ENCODE results near the gene LAMC3. TPM values are rescaled to one million over a fixed set of nuclear protein-coding genes. Genes with fewer than 3 reads are reported as not detected.
"Not testable (repeated sequence)": the region's sequence is repeated elsewhere in the genome, so short reads cannot be mapped to it uniquely, and the experiment has no call there.

The LAMC3 gene
- total RNA-seq, 1 experiment from 2014 or later = not detected

DNA sequence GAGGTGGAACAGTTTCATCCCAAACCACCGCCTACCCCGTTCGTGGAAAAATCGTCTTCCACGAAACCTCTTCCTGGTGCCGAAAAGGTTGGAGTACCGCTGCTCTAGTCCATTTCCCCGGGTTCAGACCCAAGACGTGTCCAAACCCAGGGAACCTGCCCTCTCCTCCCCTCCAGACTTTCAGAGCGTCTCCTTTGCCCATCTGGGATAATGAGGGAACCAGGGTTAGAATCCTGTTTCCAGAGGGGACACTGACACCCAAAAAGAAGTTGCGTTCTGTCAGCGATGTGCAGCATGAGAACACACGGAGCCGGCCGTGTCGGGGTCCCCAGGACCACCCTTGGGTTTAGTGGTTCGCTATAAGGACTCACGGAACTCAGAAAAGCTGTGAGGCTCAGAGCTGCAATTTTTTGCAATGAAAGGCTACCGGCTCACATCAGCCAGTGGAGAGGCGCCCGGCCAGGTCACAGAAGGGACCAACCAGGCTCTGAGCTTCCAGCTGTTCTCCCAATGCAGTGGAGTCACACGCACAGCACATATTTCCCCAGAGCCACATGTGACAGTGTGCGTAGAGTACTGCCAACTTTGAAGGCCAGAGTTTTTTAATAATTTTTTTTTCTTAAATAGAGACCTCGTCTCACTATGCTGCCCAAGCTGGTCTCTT lies 19.4 kb downstream of the LAMC3 start:
- DNase-seq (ENCODE audit: low read depth) = no peak

GRCh38 chr9:131028931-131029573 lies 20.1 kb downstream of the LAMC3 start:
- DNase-seq (ENCODE audit: low read depth) = no peak

DNA sequence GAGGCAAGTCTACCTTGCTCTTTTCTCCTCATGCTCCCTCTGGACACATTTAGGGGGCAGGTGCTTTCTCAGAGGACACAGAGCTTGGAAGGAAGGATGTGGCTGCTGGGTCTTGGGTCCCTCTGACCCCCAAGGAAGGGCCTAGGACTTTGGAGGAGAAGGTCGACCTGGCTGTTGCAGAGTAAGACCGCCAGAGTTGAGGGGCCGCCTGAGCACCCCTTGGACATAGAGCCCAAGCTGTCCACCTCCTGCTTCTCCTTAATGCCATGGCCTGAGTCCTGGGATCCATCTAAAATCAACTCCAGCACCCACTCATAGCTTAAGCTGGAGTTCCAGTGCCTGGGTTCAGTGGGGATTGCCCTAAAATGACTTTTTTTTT lies 20.6 kb downstream of the LAMC3 start:
- DNase-seq (ENCODE audit: low read depth) = no peak

DNA sequence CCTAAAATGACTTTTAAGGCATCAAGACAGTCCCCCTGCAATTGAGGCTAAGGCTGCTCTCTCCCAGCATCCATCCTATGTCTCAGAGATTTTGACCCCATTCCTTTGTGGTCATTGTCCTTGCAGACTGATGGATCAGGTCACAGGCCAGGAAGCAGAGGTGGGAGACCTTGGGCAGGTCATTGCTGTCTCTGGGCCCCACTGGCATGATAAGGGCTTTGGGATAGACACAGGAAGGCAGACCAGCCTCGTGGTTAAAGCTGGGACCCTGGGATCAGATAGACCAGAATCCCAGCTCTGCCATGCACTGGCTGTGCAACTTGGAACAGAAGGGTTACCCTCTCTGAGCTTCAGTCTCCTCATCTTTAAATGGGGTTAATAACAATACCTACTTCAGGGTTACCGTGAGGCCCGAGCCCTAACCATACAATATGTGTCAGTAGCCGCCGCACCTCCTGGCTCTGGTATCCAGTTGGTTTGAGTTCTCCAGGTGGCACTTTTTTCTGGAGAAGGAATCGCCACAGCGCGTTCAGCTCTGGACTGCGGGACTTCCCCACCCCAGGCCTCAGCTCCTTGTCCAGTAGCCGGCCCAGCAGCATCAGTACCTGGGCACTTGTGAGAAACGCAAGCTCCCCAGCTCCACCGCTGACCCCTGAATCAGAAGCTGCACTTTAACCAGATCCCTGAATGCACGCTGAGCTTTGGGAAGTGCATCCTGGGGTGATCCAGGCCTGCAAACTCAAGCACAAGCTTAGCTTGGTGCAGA lies 21.4 kb downstream of the LAMC3 start:
- DNase-seq (ENCODE audit: low read depth) = no peak

DNA sequence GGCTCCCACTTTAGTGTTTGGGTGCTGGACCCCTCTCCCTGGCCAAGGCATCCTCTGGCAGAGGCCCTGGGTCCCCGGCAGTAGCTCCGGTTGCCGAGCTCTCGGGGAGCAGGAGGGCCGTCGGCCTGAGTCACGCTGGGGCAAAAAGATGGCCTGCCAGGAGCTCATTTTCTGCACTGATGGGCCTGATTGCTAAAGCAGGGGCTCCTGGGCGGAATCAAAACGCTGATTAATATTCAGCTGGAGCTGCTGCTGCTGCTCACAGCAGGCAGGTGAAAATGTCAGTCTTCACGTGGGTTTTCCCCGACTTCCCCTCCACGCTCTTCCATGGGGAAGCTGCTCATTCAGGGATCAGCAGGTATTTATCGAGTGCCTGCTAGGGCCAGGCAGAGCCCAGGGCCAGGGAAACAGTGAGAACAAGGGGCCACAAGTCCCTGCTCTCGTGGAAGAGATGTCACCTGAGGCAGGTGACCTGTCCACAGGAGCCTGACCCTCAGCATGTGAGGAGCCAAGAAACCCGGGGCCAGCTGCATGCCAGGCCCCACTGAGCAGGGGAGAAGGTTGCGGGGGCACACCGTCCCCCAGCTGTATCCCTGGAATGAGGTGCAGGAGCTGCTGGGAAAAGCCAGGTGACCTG lies 22.1 kb downstream of the LAMC3 start:
- no peak for DNase-seq (ENCODE audit: low read depth)

- no peak for DNase-seq (ENCODE audit: low read depth)
Measured at GRCh38 chr9:131031642-131032005, 22.6 kb downstream of the LAMC3 start.

DNA sequence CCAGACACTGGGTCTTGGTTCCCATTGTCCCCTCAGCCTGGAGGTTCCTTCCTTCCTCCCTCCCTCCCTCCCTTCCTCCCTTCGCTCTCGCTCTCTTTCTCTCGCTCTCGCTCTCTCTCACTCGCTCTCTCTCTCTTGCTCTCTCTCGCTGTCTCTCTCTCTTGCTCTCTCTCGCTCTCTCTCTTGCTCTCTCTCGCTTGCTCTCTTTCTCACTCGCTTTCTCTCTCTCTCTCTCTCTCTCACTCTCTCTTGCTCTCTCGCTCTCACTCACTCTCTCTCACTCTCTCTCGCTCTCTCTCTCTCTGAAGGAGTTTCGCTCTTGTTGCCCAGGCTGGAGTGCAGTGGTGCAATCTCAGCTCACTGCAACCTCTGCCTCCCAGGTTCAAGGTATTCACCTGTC lies 23.4 kb downstream of the LAMC3 start:
- DNase-seq (ENCODE audit: low read depth) = no peak

- no peak for DNase-seq (ENCODE audit: low read depth)
Measured at GRCh38 chr9:131033269-131034224, 24.6 kb downstream of the LAMC3 start.

- DNase-seq (ENCODE audit: low read depth) = no peak
Measured at GRCh38 chr9:131034268-131034667, 25.3 kb downstream of the LAMC3 start.

GRCh38 chr9:131034749-131035148 lies 25.8 kb downstream of the LAMC3 start:
- DNase-seq (ENCODE audit: low read depth) = not testable (repeated sequence)

DNA sequence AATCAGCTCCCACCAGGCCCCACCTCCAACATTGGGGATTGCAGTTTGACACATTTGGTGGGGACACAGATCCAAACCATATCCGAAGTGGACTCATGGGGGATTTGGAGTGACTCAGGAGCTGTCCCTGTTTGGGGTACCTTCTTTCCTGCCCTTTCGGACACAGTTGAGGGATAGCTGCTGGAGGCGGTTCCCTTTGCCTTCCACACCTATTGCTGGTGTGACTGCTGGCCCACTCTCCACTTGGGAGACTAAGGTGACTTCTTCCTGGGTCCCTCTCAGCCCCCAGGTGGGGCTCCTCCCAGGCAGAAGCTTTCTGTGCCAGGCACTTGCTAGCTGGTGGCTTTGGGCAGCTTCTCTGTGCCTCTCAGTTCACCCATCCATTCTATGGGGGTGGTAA lies 26.6 kb downstream of the LAMC3 start:
- no peak for DNase-seq (ENCODE audit: low read depth)

GRCh38 chr9:131036071-131036470 lies 27.1 kb downstream of the LAMC3 start:
- no peak for DNase-seq (ENCODE audit: low read depth)

DNA sequence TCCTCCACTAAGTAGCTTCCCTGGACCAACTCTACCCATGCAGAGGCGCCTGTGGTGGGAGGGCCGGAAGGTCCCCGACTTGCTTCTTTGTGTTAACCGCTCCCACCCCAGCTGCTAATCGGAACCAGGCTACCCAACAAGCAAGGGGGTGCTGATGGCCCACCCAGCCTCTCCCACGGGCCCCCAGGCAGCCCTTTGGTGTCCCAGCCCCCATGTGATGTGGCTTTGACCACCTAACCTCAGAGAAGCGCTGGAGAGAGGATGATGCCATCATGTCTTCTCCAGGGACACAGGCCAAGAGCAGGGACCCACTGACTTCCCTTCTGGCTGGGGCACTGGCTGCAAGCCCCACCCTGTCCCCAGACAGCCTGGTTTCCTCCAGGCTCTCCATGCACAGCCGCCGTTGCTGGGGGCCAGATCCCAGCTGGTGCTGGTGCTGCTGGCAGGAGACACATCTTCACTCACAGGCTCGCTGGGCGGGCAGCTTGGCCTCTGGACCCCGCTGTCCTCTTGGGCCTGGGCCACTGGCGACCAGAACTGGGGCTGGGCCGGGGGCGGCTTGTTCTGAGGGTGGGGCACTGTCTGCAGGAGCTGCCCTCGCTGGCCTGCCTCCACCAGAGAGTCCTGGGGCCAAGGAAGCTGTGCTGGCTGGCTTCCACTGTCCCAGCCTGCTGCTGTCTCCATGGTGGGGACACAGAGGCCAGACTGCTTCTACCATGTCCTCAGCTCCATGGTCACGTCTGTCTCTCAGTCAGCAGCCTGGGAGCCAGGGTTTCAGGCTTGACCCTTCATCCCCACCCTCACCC lies 27.8 kb downstream of the LAMC3 start:
- no peak for DNase-seq (ENCODE audit: low read depth)

GRCh38 chr9:131037335-131038255 lies 28.6 kb downstream of the LAMC3 start:
- DNase-seq (ENCODE audit: low read depth) = no peak

GRCh38 chr9:131038256-131039128 lies 29.5 kb downstream of the LAMC3 start:
- no peak for DNase-seq (ENCODE audit: low read depth)

- DNase-seq (ENCODE audit: low read depth) = no peak
Measured at GRCh38 chr9:131039129-131039954, 30.4 kb downstream of the LAMC3 start.

- no peak for DNase-seq (ENCODE audit: low read depth)
Measured at GRCh38 chr9:131042666-131043065, 33.7 kb downstream of the LAMC3 start.
